Measurements from ENCODE around the gene SFXN4. TPM values are rescaled to one million over a fixed set of nuclear protein-coding genes. Genes with fewer than 3 reads are reported as not detected.

The SFXN4 gene
- total and polyA plus RNA-seq, 9 of the 15 experiments (the other 6 are each of a cell fraction or from before 2014, with no cell fraction given): 40.1 to 97.8 (median 54.5) TPM

DNA sequence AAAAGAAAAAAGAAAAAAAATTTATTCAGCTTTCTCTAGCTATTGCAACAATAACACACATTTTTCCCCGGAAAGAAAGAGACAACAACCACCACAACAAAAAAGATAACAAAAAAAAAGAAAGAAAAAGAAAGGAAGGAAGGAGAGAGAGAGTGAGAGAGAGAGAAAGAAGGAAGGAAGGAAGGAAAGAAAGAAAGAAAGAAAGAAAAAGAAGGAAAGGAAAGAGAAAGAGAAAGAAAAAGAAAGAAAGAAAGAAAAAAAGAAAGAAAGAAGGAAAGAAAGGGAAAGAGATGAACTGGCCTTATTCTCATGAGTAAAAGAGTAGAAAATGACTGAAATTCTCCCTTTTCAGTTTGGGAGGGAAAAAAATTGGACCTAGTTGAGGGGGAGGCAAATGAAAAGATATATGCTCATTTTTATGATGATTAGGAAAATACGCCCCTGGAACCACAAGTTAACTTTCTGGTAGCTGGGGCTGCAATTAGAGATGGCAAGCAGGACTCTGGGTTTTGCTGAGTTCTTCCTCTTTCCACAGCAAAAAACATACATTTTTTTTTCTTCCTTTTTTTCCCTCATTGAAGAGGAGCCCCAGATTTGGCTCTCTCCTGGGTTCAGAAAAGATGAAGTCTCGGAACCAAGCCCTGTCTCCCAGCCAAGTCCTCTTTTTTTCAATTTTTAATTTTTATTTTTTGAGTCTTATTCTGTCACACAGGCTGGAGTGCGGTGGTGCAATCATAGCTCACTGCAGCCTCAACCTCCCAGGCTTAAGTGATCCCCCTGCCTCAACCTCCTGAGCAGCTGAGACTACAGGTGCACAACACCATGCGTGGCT, 25.7 kb upstream of the SFXN4 start (continued):
- TF ChIP-seq, protein P1, sequence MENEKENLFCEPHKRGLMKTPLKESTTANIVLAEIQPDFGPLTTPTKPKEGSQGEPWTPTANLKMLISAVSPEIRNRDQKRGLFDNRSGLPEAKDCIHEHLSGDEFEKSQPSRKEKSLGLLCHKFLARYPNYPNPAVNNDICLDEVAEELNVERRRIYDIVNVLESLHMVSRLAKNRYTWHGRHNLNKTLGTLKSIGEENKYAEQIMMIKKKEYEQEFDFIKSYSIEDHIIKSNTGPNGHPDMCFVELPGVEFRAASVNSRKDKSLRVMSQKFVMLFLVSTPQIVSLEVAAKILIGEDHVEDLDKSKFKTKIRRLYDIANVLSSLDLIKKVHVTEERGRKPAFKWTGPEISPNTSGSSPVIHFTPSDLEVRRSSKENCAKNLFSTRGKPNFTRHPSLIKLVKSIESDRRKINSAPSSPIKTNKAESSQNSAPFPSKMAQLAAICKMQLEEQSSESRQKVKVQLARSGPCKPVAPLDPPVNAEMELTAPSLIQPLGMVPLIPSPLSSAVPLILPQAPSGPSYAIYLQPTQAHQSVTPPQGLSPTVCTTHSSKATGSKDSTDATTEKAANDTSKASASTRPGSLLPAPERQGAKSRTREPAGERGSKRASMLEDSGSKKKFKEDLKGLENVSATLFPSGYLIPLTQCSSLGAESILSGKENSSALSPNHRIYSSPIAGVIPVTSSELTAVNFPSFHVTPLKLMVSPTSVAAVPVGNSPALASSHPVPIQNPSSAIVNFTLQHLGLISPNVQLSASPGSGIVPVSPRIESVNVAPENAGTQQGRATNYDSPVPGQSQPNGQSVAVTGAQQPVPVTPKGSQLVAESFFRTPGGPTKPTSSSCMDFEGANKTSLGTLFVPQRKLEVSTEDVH (IDR thresholded peaks at IDR 0.05; ENCODE audit: low read depth, partially characterized antibody): no peak
- TF ChIP-seq XRCC4 (IDR thresholded peaks at IDR 0.05; ENCODE audit: extremely low read depth, insufficient read depth, insufficient read length): no peak
- TF ChIP-seq, protein P2, sequence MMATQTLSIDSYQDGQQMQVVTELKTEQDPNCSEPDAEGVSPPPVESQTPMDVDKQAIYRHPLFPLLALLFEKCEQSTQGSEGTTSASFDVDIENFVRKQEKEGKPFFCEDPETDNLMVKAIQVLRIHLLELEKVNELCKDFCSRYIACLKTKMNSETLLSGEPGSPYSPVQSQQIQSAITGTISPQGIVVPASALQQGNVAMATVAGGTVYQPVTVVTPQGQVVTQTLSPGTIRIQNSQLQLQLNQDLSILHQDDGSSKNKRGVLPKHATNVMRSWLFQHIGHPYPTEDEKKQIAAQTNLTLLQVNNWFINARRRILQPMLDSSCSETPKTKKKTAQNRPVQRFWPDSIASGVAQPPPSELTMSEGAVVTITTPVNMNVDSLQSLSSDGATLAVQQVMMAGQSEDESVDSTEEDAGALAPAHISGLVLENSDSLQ (IDR thresholded peaks at IDR 0.05): no peak
- TF ChIP-seq PURB (CRISPR knock-in tag; IDR thresholded peaks at IDR 0.05; ENCODE audit: low read depth): no peak
- no peak for TF ChIP-seq ZNF165 (CRISPR knock-in tag; IDR thresholded peaks at IDR 0.05; ENCODE audit: borderline replicate concordance)
- no peak for TF ChIP-seq CEBPB (tag; IDR thresholded peaks at IDR 0.05)
- TF ChIP-seq ZNF253 (CRISPR knock-in tag; conservative IDR thresholded peaks at IDR 0.05): no peak
- TF ChIP-seq DMBX1 (CRISPR knock-in tag; IDR thresholded peaks at IDR 0.05; ENCODE audit: borderline replicate concordance): no peak
- TF ChIP-seq POLR2H (tag; IDR thresholded peaks at IDR 0.05; ENCODE audit: low read depth): no peak
- TF ChIP-seq ARID2 (IDR thresholded peaks at IDR 0.05): 0 out of 2 replicates have a peak, but pooled peaks have one; percentile 21
- no peak for TF ChIP-seq ZFPM2 (CRISPR knock-in tag; IDR thresholded peaks at IDR 0.05)
- TF ChIP-seq, protein P3, sequence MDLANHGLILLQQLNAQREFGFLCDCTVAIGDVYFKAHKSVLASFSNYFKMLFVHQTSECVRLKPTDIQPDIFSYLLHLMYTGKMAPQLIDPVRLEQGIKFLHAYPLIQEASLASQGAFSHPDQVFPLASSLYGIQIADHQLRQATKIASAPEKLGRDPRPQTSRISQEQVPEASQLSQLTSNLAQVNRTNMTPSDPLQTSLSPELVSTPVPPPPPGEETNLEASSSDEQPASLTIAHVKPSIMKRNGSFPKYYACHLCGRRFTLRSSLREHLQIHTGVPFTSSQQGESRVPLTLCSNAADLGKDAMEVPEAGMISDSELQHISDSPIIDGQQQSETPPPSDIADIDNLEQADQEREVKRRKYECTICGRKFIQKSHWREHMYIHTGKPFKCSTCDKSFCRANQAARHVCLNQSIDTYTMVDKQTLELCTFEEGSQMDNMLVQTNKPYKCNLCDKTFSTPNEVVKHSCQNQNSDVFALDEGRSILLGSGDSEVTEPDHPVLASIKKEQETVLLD (IDR thresholded peaks at IDR 0.05): 0 out of 2 replicates have a peak, but pooled peaks have one; percentile 37
- TF ChIP-seq HDAC1 (IDR thresholded peaks at IDR 0.05): 0 out of 4 replicates have a peak, but pooled peaks of 1 of the 2 experiments have one; percentile 19
- no peak for TF ChIP-seq NFRKB (IDR thresholded peaks at IDR 0.05; ENCODE audit: low read depth)
- TF ChIP-seq ZBTB1 (CRISPR knock-in tag; IDR thresholded peaks at IDR 0.05; ENCODE audit: borderline replicate concordance, low read depth): no peak
- TF ChIP-seq, protein P4, sequence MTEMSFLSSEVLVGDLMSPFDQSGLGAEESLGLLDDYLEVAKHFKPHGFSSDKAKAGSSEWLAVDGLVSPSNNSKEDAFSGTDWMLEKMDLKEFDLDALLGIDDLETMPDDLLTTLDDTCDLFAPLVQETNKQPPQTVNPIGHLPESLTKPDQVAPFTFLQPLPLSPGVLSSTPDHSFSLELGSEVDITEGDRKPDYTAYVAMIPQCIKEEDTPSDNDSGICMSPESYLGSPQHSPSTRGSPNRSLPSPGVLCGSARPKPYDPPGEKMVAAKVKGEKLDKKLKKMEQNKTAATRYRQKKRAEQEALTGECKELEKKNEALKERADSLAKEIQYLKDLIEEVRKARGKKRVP (CRISPR knock-in tag; IDR thresholded peaks at IDR 0.05): no peak
- no peak for TF ChIP-seq POLR3A (IDR thresholded peaks at IDR 0.05; ENCODE audit: borderline replicate concordance, extremely low read depth, insufficient read depth, insufficient read length)
- 0 out of 2 replicates have a peak, but pooled peaks have one; percentile 52 for TF ChIP-seq PHB2 (IDR thresholded peaks at IDR 0.05; ENCODE audit: low read depth)
- TF ChIP-seq ZNF76 (CRISPR knock-in tag; IDR thresholded peaks at IDR 0.05; ENCODE audit: borderline replicate concordance): no peak
- TF ChIP-seq SMAD3 (CRISPR knock-in tag; conservative IDR thresholded peaks at IDR 0.05): no peak
- no peak for TF ChIP-seq RBM39 (optimal IDR thresholded peaks at IDR 0.05; ENCODE audit: low read depth, low read length)
